Occipital lobe (tissue), 1 donor: ENCODE data around the gene C20orf144. TPM values are rescaled to one million over a fixed set of nuclear protein-coding genes. Genes with fewer than 3 reads are reported as not detected.

Source experiments
- total RNA-seq: library from RNA; depleted of rRNA; stranded (reverse); fragments of >200 nt; gene quantifications from one replicate; pipeline ENCODE4 v1.2.3, GENCODE V29; 2014

The C20orf144 gene
- total RNA-seq, 1 donor from 2014 or later = not detected

Other genes with a start within 250 kb of the C20orf144 start
- gene SNTA1, start 218.6 kb upstream of the C20orf144 start, total RNA-seq = 15.6 TPM
- 24.3 TPM for gene CBFA2T2, start 172.2 kb upstream of the C20orf144 start, total RNA-seq
- 1.1 TPM for gene ACTL10, start 4.6 kb downstream of the C20orf144 start, total RNA-seq
- 27.8 TPM for gene NECAB3, start 12.1 kb downstream of the C20orf144 start, total RNA-seq
- gene E2F1, start 24.1 kb downstream of the C20orf144 start, total RNA-seq = 2.2 TPM
- gene PXMP4, start 58.0 kb downstream of the C20orf144 start, total RNA-seq = 12.5 TPM
- 2.7 TPM for gene ZNF341, start 69.7 kb downstream of the C20orf144 start, total RNA-seq
- gene CHMP4B, start 149.0 kb downstream of the C20orf144 start, total RNA-seq = 26.4 TPM